ENCODE measurements around the gene PCDH8.

Gene PCDH8

GRCh38 chr13:52862358-52863206 is 14.1 kb upstream of the PCDH8 start:
- H3K27me3 ChIP-seq (ENCODE audit: insufficient read depth, low read length): no peaks in the 10 kb centered on the region
- H3K18ac ChIP-seq (ENCODE audit: low read length): no peak overlapping the region
- no CpG with 5 or more reads among the region's 3 CpGs for WGBS (ENCODE audit: extremely low coverage, insufficient coverage, insufficient read length)
- no peak overlapping the region for H2AK5ac ChIP-seq (ENCODE audit: low read length)
- H3K14ac ChIP-seq (ENCODE audit: low read length): no peak overlapping the region
- no peak overlapping the region for H3K4ac ChIP-seq (ENCODE audit: low read depth, low read length)
- H3K79me1 ChIP-seq (ENCODE audit: low read length): no peaks in the 10 kb centered on the region
- H3K23ac ChIP-seq (ENCODE audit: low read length): no peak overlapping the region
- no peaks in the 10 kb centered on the region for H3K4me1 ChIP-seq (ENCODE audit: control insufficient read depth in 1 of 2, insufficient read depth in 2 of 2, low read length in 2 of 2)
- no peaks in the 10 kb centered on the region for H3K79me2 ChIP-seq (ENCODE audit: control insufficient read depth, insufficient read depth, low read length, poor library complexity)
- no peak overlapping the region for H2BK120ac ChIP-seq (ENCODE audit: insufficient read depth, low read length, poor library complexity)
- H2BK12ac ChIP-seq (ENCODE audit: low read length): no peak overlapping the region
- H3K9ac ChIP-seq (ENCODE audit: low read length): no peak overlapping the region
- no peak overlapping the region for H3K27ac ChIP-seq (ENCODE audit: low read depth, low read length)
- no peaks in the 10 kb centered on the region for H3K36me3 ChIP-seq (ENCODE audit: control insufficient read depth in 1 of 2, insufficient read depth in 2 of 2, low read length in 2 of 2)
- no peak overlapping the region for H3K4me3 ChIP-seq (ENCODE audit: low read depth, low read length)
- H4K12ac ChIP-seq (ENCODE audit: low read depth, low read length): no peak overlapping the region
- no peak overlapping the region for H4K8ac ChIP-seq (ENCODE audit: low read depth, low read length)
- no peak overlapping the region for H2AFZ ChIP-seq (ENCODE audit: insufficient read depth, low read length, poor library complexity)
- DNase-seq: peak; percentile 20 to 54
- no peaks in the 10 kb centered on the region for H3K9me3 ChIP-seq (ENCODE audit: insufficient read depth, low read depth, low read length)
- H2BK5ac ChIP-seq (ENCODE audit: low read depth, low read length, poor library complexity): no peak overlapping the region
- no peak overlapping the region for H3K4me2 ChIP-seq (ENCODE audit: low read length)
- H4K91ac ChIP-seq (ENCODE audit: low read depth, low read length): no peak overlapping the region

GRCh38 chr13:52852444-52852843 is 4.0 kb upstream of the PCDH8 start:
- Histone ChIP-seq H4K8ac (ENCODE audit: low read depth, low read length) (no peak overlapping the region), H3K4me1 (ENCODE audit: control insufficient read depth in 1 of 2, insufficient read depth in 2 of 2, low read length in 2 of 2) (peaks cover 21 to 23% of the 10 kb centered on the region in 2 experiments)
- WGBS (ENCODE audit: extremely low coverage, insufficient coverage, insufficient read length): no CpG with 5 or more reads among the region's 2 CpGs

GRCh38 chr13:52851137-52851962 is 2.9 kb upstream of the PCDH8 start:
- peak; percentile 4 to 22 for DNase-seq
- peaks cover 10% of the 10 kb centered on the region for H3K79me1 ChIP-seq (ENCODE audit: low read length)
- no peak overlapping the region for H2BK12ac ChIP-seq (ENCODE audit: low read length)
- peak overlapping the region; percentile 97 for H3K4me2 ChIP-seq (ENCODE audit: low read length)
- peaks cover 38% of the 10 kb centered on the region for H3K27me3 ChIP-seq (ENCODE audit: insufficient read depth, low read length)
- peak overlapping the region; percentile 91 for H3K27ac ChIP-seq (ENCODE audit: low read depth, low read length)
- no peak overlapping the region for H3K4ac ChIP-seq (ENCODE audit: low read depth, low read length)
- H3K23ac ChIP-seq (ENCODE audit: low read length): no peak overlapping the region
- no peaks in the 10 kb centered on the region for H3K36me3 ChIP-seq (ENCODE audit: control insufficient read depth in 1 of 2, insufficient read depth in 2 of 2, low read length in 2 of 2)
- H3K4me1 ChIP-seq (ENCODE audit: control insufficient read depth in 1 of 2, insufficient read depth in 2 of 2, low read length in 2 of 2): peaks cover 31 to 34% of the 10 kb centered on the region in 2 experiments
- H3K9ac ChIP-seq (ENCODE audit: low read length): peak overlapping the region; percentile 87
- H3K14ac ChIP-seq (ENCODE audit: low read length): peak overlapping the region; percentile 71
- peak overlapping the region; percentile 49 for H2BK120ac ChIP-seq (ENCODE audit: insufficient read depth, low read length, poor library complexity)
- H2BK5ac ChIP-seq (ENCODE audit: low read depth, low read length, poor library complexity): peak overlapping the region; percentile 33
- peak overlapping the region; percentile 82 for H3K4me3 ChIP-seq (ENCODE audit: low read depth, low read length)
- H4K8ac ChIP-seq (ENCODE audit: low read depth, low read length): peak overlapping the region; percentile 59
- no CpG with 5 or more reads among the region's 60 CpGs for WGBS (ENCODE audit: extremely low coverage, insufficient coverage, insufficient read length)
- H4K12ac ChIP-seq (ENCODE audit: low read depth, low read length): peak overlapping the region; percentile 59
- peaks cover 18% of the 10 kb centered on the region for H3K9me3 ChIP-seq (ENCODE audit: insufficient read depth, low read depth, low read length)
- H3K18ac ChIP-seq (ENCODE audit: low read length): peak overlapping the region; percentile 74
- peak overlapping the region; percentile 81 for H4K91ac ChIP-seq (ENCODE audit: low read depth, low read length)
- peaks cover 2% of the 10 kb centered on the region for H3K79me2 ChIP-seq (ENCODE audit: control insufficient read depth, insufficient read depth, low read length, poor library complexity)
- peak overlapping the region; percentile 97 for H2AFZ ChIP-seq (ENCODE audit: insufficient read depth, low read length, poor library complexity)
- H2AK5ac ChIP-seq (ENCODE audit: low read length): no peak overlapping the region

More at GRCh38 chr13:52852444-52852843, 4.0 kb upstream of the PCDH8 start:
- Histone ChIP-seq H3K18ac (ENCODE audit: low read length) (no peak overlapping the region), H2BK120ac (ENCODE audit: insufficient read depth, low read length, poor library complexity) (no peak overlapping the region), H2BK12ac (ENCODE audit: low read length) (no peak overlapping the region), H4K12ac (ENCODE audit: low read depth, low read length) (no peak overlapping the region), H3K27me3 (ENCODE audit: insufficient read depth, low read length) (peaks cover 27% of the 10 kb centered on the region), H3K14ac (ENCODE audit: low read length) (no peak overlapping the region), H2BK5ac (ENCODE audit: low read depth, low read length, poor library complexity) (no peak overlapping the region), H2AFZ (ENCODE audit: insufficient read depth, low read length, poor library complexity) (no peak overlapping the region), H3K23ac (ENCODE audit: low read length) (no peak overlapping the region), H3K4me2 (ENCODE audit: low read length) (no peak overlapping the region), H2AK5ac (ENCODE audit: low read length) (no peak overlapping the region), H3K36me3 (ENCODE audit: control insufficient read depth in 1 of 2, insufficient read depth in 2 of 2, low read length in 2 of 2) (no peaks in the 10 kb centered on the region), H3K27ac (ENCODE audit: low read depth, low read length) (peak overlapping the region; percentile 14), H3K4ac (ENCODE audit: low read depth, low read length) (no peak overlapping the region), H4K91ac (ENCODE audit: low read depth, low read length) (no peak overlapping the region), H3K4me3 (ENCODE audit: low read depth, low read length) (no peak overlapping the region), H3K9ac (ENCODE audit: low read length) (no peak overlapping the region), H3K9me3 (ENCODE audit: insufficient read depth, low read depth, low read length) (peaks cover 7% of the 10 kb centered on the region), H3K79me1 (ENCODE audit: low read length) (peaks cover 10% of the 10 kb centered on the region), H3K79me2 (ENCODE audit: control insufficient read depth, insufficient read depth, low read length, poor library complexity) (peaks cover 2% of the 10 kb centered on the region)
- no peak for DNase-seq

- Histone ChIP-seq H4K8ac (ENCODE audit: low read depth, low read length) (peak overlapping the region; percentile 59), H2BK5ac (ENCODE audit: low read depth, low read length, poor library complexity) (peak overlapping the region; percentile 33), H4K91ac (ENCODE audit: low read depth, low read length) (peak overlapping the region; percentile 81), H2AFZ (ENCODE audit: insufficient read depth, low read length, poor library complexity) (peak overlapping the region; percentile 18), H3K79me1 (ENCODE audit: low read length) (peaks cover 10% of the 10 kb centered on the region), H3K4me2 (ENCODE audit: low read length) (peak overlapping the region; percentile 97), H3K4me1 (ENCODE audit: control insufficient read depth in 1 of 2, insufficient read depth in 2 of 2, low read length in 2 of 2) (peaks cover 36 to 41% of the 10 kb centered on the region in 2 experiments), H3K9ac (ENCODE audit: low read length) (peak overlapping the region; percentile 87), H3K23ac (ENCODE audit: low read length) (no peak overlapping the region), H2BK120ac (ENCODE audit: insufficient read depth, low read length, poor library complexity) (peak overlapping the region; percentile 49), H3K14ac (ENCODE audit: low read length) (no peak overlapping the region), H4K12ac (ENCODE audit: low read depth, low read length) (peak overlapping the region; percentile 47), H2BK12ac (ENCODE audit: low read length) (no peak overlapping the region), H3K27me3 (ENCODE audit: insufficient read depth, low read length) (peaks cover 46% of the 10 kb centered on the region), H3K79me2 (ENCODE audit: control insufficient read depth, insufficient read depth, low read length, poor library complexity) (peaks cover 2% of the 10 kb centered on the region), H3K9me3 (ENCODE audit: insufficient read depth, low read depth, low read length) (peaks cover 19% of the 10 kb centered on the region), H3K27ac (ENCODE audit: low read depth, low read length) (peak overlapping the region; percentile 91), H2AK5ac (ENCODE audit: low read length) (no peak overlapping the region), H3K4me3 (ENCODE audit: low read depth, low read length) (peak overlapping the region; percentile 82), H3K36me3 (ENCODE audit: control insufficient read depth in 1 of 2, insufficient read depth in 2 of 2, low read length in 2 of 2) (no peaks in the 10 kb centered on the region), H3K18ac (ENCODE audit: low read length) (peak overlapping the region; percentile 74), H3K4ac (ENCODE audit: low read depth, low read length) (no peak overlapping the region)
- peak; percentile 43 to 60 for DNase-seq
- WGBS (ENCODE audit: extremely low coverage, insufficient coverage, insufficient read length): no CpG with 5 or more reads among the region's 47 CpGs
Observed at GRCh38 chr13:52850396-52851136, 2.1 kb upstream of the PCDH8 start.
